Muscle of arm (tissue), 12 donors: ENCODE measurements around the gene ASCL2. TPM values are rescaled to one million over a fixed set of nuclear protein-coding genes. Genes with fewer than 3 reads are reported as not detected.
"Not testable (repeated sequence)": the region's sequence is repeated elsewhere in the genome, so short reads cannot be mapped to it uniquely, and the experiment has no call there.

Experiments used
- DNase-seq: peaks from one replicate; pipeline ENCODE4 v3.0.0-alpha.2; 2013
- polyA plus RNA-seq, 12 donors: library from polyadenylated mRNA; unstranded; fragments of 120-200 nt; gene quantifications; one replicate each; pipeline ENCODE4 v1.2.1, GENCODE V29; 2013; ENCODE audit not compliant: insufficient read length in 12 of 12

ASCL2 gene
- polyA plus RNA-seq, 12 donors: 0.08 to 1.0 (median 0.15) TPM; not detected in 4

DNA sequence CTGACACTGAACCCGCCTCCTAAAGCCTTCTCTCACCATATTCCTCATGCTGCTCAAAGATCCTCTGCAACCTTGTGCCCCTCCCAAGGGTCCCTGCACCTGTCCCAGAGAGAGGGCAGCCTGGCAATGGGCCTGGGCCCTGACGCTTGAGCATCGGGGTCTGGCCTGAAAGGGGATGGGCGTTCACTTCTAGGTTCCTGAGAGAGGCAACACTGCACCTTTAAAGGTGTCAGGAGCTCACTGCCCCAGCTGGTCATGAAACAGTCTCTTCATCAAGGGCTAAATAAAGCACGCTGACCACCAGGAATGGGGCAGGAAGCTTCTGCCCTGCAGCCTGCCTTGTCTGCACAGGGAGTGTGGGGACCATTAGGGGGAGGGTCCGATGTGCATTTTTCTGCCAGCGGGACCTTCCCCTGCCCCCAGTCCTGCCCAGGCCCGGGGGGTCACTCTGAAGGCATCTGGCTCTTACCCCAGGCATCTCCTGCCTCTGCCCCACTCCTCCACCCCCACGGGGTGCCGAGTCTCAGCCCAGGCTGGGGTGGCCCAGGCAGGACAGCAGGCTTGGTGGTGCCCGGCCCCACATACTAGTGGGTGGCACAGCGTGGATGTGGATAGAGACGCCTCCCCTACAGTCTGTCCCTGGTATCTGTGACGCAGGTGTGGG, 27.9 kb upstream of the ASCL2 start:
- no peak for DNase-seq

DNA sequence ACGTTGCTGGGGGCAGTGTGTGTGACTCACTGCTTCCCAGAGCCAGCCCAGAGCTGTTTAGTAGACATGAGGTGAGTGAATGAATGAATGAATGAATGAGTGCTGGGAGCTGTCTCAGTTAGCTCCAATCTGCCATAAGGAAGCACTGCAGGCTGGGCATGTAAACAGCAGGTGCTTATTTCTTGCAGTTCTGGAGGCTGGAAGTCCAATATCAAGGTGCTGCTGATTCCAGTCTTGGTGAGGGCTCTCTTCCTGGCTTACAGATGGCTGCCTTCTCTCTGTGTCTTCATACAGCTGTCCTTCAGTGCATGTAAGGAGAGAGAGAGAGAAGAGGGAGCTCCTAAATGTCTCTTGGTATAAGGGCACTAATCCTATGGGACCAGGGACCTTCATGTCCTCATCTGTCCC, 27.2 kb upstream of the ASCL2 start:
- DNase-seq: no peak

DNA sequence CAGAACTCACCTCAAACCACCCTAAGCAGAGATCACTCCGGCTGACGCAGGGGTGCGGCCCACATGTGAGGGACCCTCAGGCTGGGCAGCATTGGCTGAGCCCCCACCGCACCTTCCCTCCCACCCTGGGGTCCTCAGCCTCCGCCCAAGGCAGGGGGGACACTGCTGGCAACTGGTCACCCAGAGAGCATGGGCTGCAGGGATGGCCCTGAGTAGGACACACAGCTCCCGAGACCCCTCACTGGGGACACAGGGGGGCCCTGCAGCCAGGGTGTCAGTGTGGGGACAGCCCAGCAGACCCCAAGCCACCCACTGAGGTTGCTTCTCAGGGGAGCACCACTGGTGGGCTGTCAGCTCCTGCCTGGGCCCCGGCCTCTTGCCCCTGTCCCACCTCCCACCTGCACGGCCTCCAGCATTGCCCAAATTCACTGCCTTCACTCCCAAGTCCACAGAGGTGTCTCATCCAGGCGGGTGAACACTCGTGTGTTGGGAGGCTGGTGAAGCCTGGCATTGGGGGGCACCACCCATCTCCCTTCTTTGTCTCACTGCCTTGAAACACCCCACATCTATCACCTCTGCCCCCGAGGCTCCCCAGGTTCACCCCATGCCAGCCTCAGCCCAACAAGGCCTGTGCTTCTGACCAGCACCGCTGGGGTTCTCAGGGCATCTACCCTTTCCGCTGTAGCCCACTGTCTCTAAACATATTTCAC, 26.7 kb upstream of the ASCL2 start:
- no peak for DNase-seq

DNA sequence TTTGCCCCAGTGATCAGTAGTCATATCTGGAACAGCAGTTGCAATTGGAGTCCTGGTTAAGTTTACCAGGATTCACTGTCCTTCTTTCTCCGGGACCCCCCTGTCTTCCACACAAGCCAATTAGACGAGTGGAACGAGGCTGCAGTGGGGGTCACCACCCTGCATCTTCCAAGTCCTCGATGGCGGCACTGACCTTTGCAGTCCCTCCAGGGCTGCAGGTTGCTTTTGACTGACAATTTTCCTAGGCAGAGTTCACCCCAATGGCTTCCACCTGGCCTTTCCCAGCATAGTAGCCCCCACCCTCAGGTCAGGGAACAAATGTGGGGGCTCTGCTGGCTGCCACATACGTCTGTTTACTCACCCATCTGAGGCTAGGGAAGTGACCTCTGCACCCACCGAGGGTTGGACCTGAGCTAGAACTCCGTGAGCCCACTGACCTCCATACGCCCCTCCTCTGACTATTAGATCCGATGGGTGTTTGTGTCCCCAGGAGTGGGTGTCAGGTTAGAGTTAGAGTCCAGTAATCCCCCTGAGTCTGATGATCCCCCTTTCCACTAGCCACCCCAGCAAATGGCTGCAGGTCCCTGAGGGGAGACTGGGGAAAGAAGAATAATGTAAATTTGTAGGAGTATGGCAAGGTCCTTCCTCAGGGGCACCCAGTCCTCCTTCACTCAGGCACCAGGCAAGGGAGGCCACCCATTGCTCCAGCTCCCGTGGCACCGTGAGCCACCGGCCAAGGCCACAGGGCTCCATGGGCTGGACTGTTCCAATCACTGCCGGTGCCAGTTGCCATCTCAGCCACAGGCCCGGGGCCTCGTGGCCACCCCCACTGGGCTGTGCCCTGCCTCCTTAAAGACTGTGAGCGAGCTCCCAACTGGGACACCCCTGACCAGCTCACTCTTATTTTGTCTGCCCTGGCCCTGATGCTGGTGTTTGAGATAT, 25.9 kb upstream of the ASCL2 start:
- DNase-seq: no peak

DNA sequence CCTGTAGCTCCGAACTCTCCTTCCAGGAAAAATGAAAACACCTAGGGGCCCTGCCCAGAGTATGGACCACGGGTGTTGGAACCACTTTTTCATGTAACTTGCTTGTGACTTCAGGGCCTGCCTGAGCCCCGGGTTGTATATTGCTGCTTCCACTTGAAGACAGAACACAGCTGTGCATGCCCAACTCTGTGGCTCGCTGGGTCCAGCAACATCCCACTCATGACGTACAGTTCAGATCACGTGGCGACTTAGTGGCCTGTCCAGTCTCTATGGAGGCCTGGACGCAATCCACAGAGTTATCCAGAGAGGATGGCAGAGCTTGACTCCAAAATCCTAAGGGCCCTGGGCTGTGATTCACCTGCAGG, 24.5 kb upstream of the ASCL2 start:
- DNase-seq: no peak

DNA sequence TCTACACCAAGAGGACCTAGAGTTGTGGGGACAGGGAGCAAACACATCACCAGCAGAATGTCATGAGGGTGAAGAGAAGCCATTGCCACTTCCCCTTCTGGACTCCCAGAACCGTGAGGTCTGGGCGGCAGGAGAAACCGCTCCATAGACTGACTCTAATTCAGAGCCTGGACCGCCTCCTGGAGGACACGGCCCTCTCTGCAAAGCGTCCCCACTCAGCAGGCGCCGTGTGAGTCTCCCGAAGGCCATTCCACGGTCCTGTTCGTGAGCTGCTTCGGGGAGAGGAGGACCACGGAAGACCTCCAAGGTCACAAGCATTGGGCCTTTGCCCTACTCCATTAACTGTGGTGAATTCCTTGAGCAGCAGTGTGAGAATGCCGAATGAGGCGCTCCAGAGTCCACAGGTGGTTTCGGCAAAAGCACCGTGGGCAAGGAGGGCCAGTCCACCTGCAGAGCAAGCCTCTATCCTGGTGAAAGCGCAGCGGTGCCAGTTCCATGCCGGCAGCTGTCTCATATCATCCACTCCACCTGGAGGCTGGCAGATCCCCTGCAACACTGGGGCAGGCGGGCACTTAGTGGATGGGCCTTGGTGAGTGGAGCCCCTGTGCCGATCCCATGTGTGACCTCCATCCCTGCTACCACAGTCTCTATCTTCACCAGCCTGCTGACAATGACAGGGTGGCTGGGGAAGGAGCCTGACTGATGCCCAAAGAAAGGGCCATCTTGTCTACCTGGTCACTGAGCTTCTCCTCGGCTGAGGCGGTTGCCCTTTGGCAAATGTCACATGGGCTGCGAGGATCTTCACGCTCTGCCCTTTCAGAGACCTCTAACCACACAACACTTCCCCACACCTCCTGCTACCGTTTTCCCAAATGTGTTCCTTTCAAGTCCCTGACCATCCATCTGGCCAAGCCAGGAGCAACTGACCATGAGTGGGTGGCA, 23.9 kb upstream of the ASCL2 start:
- no peak for DNase-seq

- DNase-seq: no peak
Observed at GRCh38 chr11:2293531-2293971, 23.2 kb upstream of the ASCL2 start.

DNA sequence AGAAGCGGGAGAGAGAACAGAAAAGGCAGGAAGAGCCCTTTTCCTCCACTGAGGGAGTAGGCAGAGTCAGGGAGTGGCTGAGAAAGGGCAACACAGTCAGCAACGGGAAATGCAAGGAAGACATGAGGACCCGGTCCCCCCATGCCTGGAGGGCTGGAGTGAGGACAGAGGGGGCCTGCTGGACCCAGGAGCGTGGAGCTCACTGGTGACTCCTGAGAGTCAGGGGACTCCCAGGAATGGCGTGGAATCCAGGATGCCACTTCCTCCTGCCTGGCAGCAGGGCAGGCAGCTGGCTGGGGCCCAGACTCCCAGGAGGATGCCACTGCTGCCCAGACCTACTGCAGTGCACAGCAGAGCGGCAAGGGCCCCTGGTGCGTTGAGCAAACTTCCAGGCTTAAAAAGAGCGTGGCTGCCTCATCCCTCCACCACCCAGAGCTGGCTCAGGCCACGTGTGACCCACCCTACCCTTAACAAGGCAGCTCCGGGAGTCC, 20.0 kb upstream of the ASCL2 start:
- DNase-seq: no peak

- no peak for DNase-seq
Observed at GRCh38 chr11:2289859-2290258, 19.5 kb upstream of the ASCL2 start.

DNA sequence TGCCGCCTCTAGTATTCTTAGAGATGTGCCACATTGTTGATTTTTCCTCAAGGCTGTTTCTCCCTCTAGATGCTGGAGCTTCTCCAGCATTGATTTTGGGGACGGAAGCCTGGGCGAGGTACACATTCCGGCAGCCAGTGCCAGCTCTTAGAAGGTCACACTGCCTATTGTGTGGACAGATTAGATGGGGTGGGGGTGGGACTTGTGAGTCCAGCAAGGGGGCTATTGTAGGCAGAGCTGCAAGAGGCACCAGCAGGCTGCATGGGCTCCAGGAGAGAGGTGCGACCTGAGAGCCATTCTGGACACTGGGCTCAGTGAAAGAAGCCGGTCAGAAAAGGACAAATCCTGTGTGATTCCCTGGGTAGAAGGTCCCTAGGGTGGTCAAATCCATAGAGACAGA, 19.0 kb upstream of the ASCL2 start:
- no peak for DNase-seq

DNA sequence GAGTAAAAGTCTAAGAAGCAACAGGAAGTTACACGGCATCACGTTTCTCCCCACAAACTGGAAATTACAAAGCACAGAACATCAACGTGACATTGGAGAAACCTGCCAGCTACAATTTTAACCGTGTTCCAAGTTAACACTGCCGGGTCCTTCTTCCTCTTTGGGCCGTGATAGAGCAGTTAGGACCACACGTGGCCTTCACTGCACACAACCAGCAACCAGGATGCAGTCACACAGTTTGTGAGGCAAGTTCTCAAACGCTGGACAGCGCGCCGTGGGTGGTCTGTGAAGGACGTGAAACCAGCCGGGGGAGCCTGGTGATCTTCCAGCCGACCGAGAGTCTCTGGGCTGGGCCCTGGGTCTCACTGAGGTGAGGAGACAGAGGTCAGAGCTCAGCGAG, 16.7 kb upstream of the ASCL2 start:
- no peak for DNase-seq

- DNase-seq: not testable (repeated sequence)
Observed at GRCh38 chr11:2286350-2286749, 16.0 kb upstream of the ASCL2 start.

DNA sequence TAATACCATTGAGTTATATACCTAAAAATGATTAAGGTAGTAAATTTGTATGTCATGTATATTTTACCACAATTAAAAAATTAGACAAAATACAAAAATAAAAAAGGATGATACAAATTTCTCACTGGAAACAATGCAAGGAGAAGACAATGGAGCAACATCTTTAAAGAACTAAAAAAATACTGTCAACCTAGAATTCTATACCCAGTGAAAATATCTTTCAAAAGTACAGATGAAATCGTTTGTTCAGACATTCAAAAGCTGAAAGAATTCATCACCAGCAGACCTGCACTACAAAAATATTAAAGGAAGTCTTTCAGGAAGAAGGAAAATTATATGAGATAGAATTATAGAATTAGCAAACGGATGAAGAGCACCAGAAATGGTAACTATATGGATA, 9.8 kb upstream of the ASCL2 start:
- no peak for DNase-seq

DNA sequence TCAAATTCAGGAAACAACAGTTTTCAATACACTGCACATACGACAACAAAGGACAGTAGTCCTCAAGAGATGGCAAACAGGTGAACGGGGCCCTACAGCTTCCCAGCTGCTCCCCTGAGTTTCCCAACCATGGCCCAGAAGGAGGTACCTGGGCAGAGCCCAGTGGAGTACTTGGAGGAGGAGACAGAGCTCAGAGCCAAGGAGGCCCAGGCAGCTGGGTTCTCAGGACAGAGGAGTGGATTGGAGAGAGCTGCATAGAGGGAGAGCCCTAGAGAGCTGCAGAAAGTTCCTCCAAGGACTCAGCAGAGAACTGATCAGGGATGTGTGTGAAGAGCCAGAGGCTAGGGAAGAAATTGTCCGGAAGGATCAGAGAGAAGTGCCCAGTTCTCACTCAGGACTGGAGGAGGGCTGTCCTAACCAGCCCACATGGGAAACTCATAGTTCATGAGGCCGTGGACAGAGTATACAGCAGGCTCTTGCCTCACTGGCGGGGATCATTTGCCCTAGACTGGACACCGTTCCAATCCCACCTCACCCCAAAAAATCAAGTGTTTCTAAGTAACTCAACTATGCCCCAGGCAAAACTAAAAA, 7.6 kb upstream of the ASCL2 start:
- DNase-seq: no peak

DNA sequence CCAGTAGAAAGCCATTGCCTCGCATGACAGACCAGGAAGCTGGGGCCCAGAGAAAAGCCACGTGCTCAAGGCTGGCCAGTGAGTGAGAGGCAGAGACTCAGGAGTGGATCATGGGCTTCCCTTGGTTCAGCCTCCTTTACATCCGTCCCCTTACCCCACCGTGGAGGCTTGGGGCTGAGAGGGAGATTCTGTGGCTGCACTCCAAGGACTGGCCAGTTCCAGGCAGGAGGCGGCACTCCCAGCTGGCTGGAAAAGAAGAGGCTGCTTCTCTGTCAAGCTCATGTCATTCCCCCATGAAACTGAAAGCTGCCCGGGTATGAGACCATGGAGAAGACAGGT, 6.6 kb upstream of the ASCL2 start:
- DNase-seq: no peak

- no peak for DNase-seq
Observed at GRCh38 chr11:2276280-2277007, 6.1 kb upstream of the ASCL2 start.

GRCh38 chr11:2275334-2276279, 5.2 kb upstream of the ASCL2 start:
- no peak for DNase-seq

- no peak for DNase-seq
Observed at GRCh38 chr11:2273771-2274170, 3.4 kb upstream of the ASCL2 start.

DNA sequence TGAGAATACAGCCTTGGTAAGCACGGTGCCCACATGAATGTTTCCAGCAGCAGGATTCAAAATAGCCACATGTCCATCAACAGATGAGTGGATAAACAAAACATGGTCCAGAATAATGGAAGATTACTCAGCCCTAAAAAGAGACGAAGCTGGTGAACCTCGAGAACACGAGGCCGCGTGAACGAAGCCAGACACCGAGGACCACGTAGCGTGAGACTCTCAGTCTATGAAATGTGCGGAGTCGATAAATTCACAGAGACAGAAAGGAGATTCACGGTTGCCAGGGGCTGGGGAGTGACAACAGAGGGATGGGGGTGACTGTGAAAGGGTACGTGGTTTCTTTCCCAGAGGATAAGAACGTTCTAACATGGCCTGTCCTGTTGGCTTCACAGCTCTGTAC, 2.9 kb upstream of the ASCL2 start:
- no peak for DNase-seq
